Duodenal mucosa (tissue), 2 donors: ENCODE measurements around the gene SLC13A4.
"Not testable (repeated sequence)": the region's sequence is repeated elsewhere in the genome, so short reads cannot be mapped to it uniquely, and the experiment has no call there.

Experiments used
- H3K27ac ChIP-seq: one replicate; pipeline ENCODE4 v1.7.0; 2013; ENCODE audit warnings: low read depth, low read length
- H3K27me3 ChIP-seq, 2 donors: one replicate each; pipeline ENCODE4 v1.7.0; 2013; ENCODE audit warnings: low read length in 2 of 2, control low read depth in 1 of 2; ENCODE audit not compliant: insufficient read depth in 2 of 2, control insufficient read depth in 1 of 2
- H3K36me3 ChIP-seq, 2 donors: one replicate each; pipeline ENCODE4 v1.7.0; 2013; ENCODE audit warnings: low read length in 2 of 2, control low read depth in 1 of 2; ENCODE audit not compliant: insufficient read depth in 2 of 2, control insufficient read depth in 1 of 2
- H3K4me1 ChIP-seq, 2 donors: one replicate each; pipeline ENCODE4 v1.7.0; 2013; ENCODE audit warnings: low read length in 2 of 2, control low read depth in 1 of 2; ENCODE audit not compliant: insufficient read depth in 2 of 2, control insufficient read depth in 1 of 2
- H3K4me3 ChIP-seq, 2 donors: one replicate each; pipeline ENCODE4 v1.7.0; 2013; ENCODE audit warnings: low read length in 2 of 2, low read depth in 1 of 2
- H3K9ac ChIP-seq, 2 donors: one replicate each; pipeline ENCODE4 v1.7.0; 2013; ENCODE audit warnings: low read length in 2 of 2, low read depth in 1 of 2
- H3K9me3 ChIP-seq, 2 donors: one replicate each; pipeline ENCODE4 v1.7.0; 2013; ENCODE audit warnings: low read length in 2 of 2, control low read depth in 1 of 2; ENCODE audit not compliant: control insufficient read depth in 1 of 2

SLC13A4 gene, protein sequence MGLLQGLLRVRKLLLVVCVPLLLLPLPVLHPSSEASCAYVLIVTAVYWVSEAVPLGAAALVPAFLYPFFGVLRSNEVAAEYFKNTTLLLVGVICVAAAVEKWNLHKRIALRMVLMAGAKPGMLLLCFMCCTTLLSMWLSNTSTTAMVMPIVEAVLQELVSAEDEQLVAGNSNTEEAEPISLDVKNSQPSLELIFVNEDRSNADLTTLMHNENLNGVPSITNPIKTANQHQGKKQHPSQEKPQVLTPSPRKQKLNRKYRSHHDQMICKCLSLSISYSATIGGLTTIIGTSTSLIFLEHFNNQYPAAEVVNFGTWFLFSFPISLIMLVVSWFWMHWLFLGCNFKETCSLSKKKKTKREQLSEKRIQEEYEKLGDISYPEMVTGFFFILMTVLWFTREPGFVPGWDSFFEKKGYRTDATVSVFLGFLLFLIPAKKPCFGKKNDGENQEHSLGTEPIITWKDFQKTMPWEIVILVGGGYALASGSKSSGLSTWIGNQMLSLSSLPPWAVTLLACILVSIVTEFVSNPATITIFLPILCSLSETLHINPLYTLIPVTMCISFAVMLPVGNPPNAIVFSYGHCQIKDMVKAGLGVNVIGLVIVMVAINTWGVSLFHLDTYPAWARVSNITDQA

DNA sequence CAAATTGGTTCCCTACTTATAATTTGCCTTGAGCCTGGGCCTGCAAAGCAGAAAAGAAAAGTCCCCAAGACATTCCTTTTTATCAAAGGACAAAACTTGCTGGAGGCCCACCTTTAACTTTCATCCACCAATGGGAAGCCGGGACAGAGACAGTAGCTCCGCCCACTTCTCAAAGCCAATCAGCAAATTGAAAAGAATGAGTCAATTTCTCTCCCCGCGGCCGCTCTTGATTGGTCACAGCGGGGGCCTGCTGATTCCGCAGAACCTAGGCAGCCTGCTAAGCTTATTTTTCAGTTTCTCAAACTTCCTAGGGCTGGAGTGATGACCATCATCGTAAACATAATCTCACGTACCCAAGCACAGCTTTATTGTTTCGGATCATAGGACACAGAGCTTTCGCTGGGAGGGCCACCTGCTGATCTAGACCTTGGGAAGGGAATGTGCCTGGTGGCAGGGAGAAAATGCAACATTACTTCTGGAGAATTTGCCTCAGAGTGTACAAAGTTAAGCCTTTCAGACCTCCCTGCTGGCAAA lies at the start of gene SLC13A4:
TSS of gene SLC13A4 (minus strand) at position 51 of the 534 bp plus-strand sequence. CDS start 690 bp downstream, outside the sequence.
- Histone ChIP-seq H3K27ac (no peak within 1 kb of the TSS), H3K4me3 (no peak within 1 kb of the TSS), H3K27me3 (no peaks in the 10 kb centered on the region), H3K4me1 (no peaks in the 10 kb centered on the region), H3K9ac (no peak within 1 kb of the TSS), H3K36me3 (no peaks in the 10 kb centered on the region), H3K9me3 (no peaks in the 10 kb centered on the region)

DNA sequence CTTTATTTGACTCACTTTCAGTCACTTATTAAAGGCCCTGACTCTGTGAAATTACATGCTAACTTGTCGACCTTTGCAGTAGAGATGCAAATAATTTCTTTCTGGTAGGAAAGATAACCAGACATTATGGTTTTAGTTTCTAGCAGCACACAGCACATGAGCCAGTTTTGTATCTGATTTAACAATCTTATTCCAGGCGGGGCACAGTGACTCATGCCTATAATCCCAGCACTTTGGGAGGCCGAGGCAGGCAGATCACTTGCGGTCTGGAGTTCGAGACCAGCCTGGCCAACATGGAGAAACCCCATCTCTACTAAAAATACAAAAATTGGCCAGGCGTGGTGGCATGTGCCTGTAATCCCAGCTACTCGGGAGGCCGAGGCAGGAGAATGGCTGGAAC lies 47.9 kb upstream of the SLC13A4 start:
- not testable (repeated sequence) for H3K9me3 ChIP-seq, H3K9ac ChIP-seq, H3K36me3 ChIP-seq, H3K27ac ChIP-seq, H3K4me3 ChIP-seq, H3K4me1 ChIP-seq, H3K27me3 ChIP-seq

DNA sequence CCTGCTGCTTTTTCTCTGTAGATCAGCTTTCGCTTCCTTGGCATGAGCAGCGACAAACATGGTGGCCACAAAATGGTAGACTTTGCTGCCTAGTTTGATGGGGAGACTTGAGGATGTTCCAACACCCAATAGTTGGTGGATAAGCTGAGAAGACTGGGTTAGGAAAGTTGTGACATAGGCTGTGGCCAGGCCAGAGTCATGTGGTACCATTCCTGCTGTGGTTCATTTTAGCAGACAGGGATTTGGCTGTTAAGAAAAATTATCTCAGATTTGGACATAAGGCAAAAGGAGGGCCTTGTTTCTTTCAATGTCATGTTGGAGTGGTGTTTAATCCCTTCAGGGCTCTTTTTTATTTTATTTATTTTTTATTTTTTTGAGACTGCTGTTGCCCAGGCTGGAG lies 47.2 kb upstream of the SLC13A4 start:
- no peak overlapping the region for H3K9ac ChIP-seq
- H3K36me3 ChIP-seq: no peaks in the 10 kb centered on the region
- no peak overlapping the region for H3K4me3 ChIP-seq
- no peaks in the 10 kb centered on the region for H3K27me3 ChIP-seq
- H3K9me3 ChIP-seq: no peaks in the 10 kb centered on the region
- H3K4me1 ChIP-seq: peaks cover 0 to 4% of the 10 kb centered on the region in 2 donors
- no peak overlapping the region for H3K27ac ChIP-seq

DNA sequence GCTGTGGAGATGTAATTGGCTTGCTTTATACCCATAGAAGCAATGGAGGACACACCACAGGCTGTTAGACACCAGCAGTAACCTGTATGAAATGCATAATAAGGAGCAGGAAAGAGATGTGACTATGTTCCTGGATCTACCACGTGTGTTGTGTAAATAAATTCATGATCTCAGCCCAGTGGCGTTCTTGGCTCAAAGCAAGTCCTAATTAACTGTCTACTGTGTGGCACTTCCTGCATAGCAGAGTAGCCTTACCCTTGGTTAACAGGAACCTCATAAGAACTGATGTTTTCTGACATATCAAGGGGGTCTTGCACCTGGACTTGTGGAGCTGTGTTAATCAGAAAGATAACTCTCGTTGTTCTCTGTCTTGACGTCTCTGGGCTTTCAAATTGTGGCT lies 46.3 kb upstream of the SLC13A4 start:
- Histone ChIP-seq H3K4me3 (no peak overlapping the region), H3K27ac (no peak overlapping the region), H3K36me3 (no peaks in the 10 kb centered on the region), H3K4me1 (peaks cover 0 to 4% of the 10 kb centered on the region in 2 donors), H3K9ac (no peak overlapping the region), H3K27me3 (no peaks in the 10 kb centered on the region), H3K9me3 (no peaks in the 10 kb centered on the region)

DNA sequence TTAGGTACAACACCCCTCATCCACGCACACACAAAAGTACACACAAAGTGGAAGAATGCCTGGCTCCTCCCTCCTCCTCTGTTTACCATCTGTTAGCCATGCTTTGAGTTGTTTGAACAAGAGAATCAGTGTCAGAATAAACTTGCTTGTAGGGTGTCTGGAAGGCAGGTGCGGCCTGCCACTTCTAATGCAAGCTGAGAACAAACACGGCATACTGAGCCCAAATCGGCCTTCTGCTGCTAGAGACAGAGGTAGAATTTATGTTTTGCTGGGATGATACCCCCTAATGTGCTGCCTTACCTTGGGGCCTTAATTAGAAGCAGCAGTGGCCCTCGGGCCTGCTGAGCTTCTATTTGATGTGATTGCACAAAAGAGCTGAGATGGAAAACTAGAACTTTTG lies 45.5 kb upstream of the SLC13A4 start:
- Histone ChIP-seq H3K4me1 (peaks cover 0 to 4% of the 10 kb centered on the region in 2 donors), H3K4me3 (no peak overlapping the region), H3K9ac (no peak overlapping the region), H3K9me3 (no peaks in the 10 kb centered on the region), H3K27me3 (no peaks in the 10 kb centered on the region), H3K36me3 (no peaks in the 10 kb centered on the region), H3K27ac (no peak overlapping the region)

DNA sequence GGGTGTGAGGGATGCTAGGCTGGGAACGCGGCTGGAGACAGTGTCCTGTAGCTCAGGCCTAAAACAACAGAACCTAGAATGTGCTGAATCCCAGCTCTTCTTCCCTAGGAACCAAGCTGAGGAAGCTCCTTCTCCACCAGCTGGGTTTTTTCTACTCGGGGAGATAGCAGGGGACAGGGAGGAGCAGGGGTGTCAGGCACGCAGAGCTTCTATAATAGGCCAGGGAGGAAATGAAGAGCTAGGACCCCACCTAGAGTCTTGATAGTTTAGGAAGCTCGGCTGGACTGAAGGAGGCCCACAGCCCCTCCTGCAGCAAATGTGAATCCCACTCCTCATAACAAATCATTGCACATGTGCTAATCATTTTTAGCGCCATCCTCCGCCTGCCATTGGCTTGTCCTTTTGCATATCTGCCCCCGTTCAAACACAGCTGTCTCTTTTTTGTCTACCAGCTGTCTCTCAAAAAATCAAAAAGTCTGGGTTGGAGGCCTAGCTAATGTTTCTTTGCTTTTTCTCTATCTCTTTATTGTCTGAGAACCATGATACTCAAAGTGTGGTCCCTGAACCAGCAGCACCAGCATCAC lies 44.7 kb upstream of the SLC13A4 start:
- H3K27me3 ChIP-seq: no peaks in the 10 kb centered on the region

DNA sequence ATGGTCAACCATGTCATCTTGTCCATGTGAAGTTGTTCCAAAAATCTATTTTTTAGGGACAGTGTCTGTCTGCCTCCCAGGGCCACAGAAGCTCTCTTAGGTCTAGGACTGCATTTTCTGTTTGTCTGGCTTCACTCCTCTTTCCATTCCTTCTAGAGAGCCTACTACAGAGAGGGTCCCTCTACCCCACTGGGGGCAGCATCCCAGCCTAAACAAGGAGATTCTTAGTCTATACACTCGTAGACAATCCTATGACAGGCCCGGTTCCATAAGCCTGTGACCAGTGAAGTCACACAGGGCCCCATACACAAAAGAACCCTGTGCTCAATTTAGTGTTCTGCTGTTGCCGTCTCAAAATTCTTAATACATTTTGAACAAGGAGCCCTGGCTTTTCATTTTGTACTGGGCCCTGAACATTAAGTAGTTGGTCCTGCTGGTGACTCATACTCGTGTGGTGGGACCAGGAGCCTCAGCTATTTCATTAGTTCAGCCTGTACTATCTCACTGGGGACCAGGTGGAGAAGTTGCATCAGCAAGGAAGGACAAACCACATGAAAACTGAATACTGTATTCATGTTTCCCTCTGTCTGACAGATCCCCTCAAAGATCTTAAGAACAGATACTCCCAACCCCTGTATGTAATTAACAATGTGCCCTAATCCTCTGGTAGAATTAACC lies 44.1 kb upstream of the SLC13A4 start:
- Histone ChIP-seq H3K4me1 (peaks cover 0 to 4% of the 10 kb centered on the region in 2 donors), H3K9me3 (no peaks in the 10 kb centered on the region), H3K4me3 (no peak overlapping the region), H3K27me3 (no peaks in the 10 kb centered on the region), H3K36me3 (no peaks in the 10 kb centered on the region), H3K9ac (no peak overlapping the region), H3K27ac (no peak overlapping the region)

More for the DNA sequence above, 44.7 kb upstream of the SLC13A4 start:
- Histone ChIP-seq H3K9me3 (no peaks in the 10 kb centered on the region), H3K36me3 (no peaks in the 10 kb centered on the region), H3K9ac (no peak overlapping the region), H3K27ac (no peak overlapping the region), H3K4me3 (no peak overlapping the region), H3K4me1 (peaks cover 0 to 4% of the 10 kb centered on the region in 2 donors)

DNA sequence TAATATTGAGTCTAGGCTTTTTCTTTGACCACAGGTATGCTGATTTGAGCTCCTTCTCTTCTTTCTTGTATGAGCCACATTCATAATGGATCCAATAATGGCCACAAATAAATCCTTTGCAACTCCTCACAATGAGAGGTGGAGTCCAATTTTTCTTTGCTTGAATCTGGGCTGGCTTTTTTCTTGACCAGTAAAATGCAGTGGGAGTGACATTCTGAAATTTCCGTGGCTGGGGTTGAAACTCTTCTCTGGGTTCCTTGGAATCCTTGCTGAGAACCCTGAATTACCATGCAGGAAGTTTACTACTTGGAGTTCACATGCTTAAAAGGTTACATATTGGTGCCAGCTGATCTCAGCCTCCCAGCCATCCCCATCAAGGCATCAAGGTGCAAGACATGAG lies 43.1 kb upstream of the SLC13A4 start:
- H3K27me3 ChIP-seq: no peaks in the 10 kb centered on the region
- no peak overlapping the region for H3K4me3 ChIP-seq
- no peaks in the 10 kb centered on the region for H3K36me3 ChIP-seq
- H3K27ac ChIP-seq: no peak overlapping the region
- H3K9ac ChIP-seq: no peak overlapping the region
- H3K4me1 ChIP-seq: peaks cover 0 to 4% of the 10 kb centered on the region in 2 donors
- no peaks in the 10 kb centered on the region for H3K9me3 ChIP-seq

DNA sequence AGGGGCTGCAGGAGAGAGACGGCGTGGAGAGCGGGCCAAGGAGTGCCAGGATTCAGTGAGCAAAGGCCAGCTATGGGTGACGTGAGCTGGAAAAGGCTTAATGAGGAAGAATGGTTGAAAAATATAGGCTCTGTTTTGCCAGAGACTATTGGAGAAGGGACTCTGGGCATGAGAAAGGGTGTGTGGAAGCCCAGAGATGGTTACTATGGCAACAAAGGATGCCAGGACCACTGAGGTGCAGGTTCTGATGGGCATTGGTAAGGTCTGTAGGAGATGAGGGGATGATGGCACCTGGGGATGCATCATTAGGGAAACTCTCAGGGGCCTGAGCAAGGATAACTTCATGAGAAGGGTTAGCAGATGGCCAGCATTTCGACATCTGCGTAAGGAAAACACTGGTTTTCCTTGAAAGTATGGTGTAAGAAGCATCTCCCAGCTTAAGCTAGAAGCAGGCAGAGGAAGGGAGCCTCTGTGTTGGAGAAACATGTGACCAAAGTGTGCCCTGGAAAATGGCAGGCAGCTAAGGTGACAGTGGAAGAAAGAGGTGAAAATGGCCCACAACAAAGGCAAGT lies 42.2 kb upstream of the SLC13A4 start:
- Histone ChIP-seq H3K4me3 (no peak overlapping the region), H3K9ac (no peak overlapping the region), H3K9me3 (no peaks in the 10 kb centered on the region), H3K27ac (no peak overlapping the region), H3K27me3 (no peaks in the 10 kb centered on the region), H3K36me3 (no peaks in the 10 kb centered on the region), H3K4me1 (peaks cover 0 to 4% of the 10 kb centered on the region in 2 donors)
